ENCODE data around the gene METTL21A. TPM values are rescaled to one million over a fixed set of nuclear protein-coding genes. Genes with fewer than 3 reads are reported as not detected.

Gene METTL21A
- total RNA-seq, 1 donor from 2014 or later: 13.7 TPM

DNA sequence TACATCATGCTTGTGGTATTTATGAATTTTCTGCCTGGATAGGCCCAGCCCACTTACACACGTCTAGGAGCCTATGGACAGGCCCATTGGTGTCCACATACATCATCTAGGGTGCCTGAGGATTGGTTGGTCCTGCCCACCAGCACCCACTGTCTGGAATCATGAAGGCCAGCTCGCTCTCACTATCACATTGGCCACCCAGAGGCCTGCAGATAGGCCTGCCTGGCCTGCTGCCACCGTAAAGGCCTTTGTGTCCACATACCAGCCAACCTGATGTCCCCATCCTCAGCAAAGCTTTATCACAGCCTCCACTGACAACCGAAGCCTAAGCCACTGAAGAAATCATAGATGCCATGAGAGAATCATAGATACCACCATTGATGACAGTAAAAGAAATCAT lies 40.2 kb downstream of the METTL21A start:
- DNase-seq (ENCODE audit: low spot score): no peak
- ATAC-seq: no peak
- intact Hi-C loops (cut with DNase I): no loop called here

DNA sequence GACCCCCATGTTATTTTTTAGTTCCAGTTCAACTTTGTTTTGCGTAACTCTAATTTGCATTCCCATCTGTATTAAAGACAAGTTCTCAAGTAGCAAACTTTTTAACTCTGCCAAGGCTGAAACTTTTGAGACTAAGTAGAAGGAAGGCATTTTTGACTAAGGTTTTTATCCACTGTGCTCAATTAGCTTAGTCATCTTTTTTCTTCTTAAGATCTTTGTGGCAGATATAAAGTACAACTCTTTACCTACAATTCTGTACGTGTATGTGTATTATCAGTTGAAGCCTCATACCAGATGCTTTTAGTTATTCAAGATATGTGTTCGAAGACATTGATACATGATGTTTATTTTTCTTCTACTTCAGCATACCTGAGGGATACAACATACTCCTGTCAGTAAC lies 53.8 kb downstream of the METTL21A start:
- intact Hi-C loops (cut with DNase I): no loop called here
- DNase-seq (ENCODE audit: low spot score): no peak
- ATAC-seq: no peak

DNA sequence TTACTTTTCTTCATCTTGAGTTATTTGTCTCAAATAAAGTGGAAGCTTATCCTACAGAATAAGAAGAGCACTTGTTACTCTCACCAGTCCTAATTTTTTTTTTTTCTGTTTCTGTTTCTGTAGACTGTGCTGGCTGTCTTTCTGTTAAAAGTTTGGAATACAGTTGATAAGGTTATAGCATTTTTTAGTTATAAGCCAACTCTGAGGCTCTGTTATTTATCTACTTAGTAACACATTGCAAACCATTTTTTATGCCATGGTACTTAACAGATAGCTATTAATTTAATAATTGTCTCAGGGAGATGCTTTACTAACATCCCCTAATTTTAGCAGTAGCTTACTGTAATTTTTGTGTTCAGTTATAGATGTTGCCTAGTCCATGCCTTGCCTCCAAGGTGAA lies 57.5 kb downstream of the METTL21A start:
- intact Hi-C loops (cut with DNase I): loop anchor here (5.0 kb wide), 1 partner anchor 35 kb away; no protein-coding TSS in a partner anchor
- ATAC-seq (no peak), DNase-seq (ENCODE audit: low spot score) (no peak)

DNA sequence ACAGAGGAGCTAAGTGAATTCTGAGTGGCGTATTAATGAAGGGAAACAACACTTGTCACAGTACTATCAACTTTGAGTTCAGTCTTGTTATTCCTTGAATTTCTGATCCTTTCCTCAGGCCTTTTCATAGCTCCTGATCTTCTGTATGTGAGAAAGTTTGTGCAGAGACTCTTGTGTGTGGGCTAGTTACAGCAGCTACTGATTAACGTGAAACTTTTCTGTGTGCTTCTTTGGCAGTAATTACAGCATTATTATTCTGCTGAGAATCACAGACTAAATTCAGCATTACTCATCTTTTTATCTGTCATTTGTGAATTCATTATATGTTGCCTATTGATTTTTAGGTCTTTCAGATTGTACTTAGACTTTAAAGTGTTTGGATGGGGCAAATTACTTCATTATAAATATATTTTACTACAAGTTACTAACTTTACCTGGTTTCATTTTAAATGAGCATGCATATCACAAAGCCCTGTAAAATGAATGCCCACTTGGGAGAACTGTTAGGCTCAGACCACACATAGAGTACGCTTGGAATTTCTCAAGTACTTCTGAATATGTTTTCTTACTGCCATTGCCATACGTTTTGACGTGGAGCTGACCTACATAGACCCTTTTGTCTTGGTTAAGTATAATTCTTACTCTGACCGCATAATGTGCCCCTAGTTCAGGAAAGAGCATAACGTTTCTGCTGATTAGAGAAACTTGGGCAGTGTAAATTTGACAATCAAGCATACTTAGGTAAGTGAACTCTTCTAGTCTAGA lies 59.3 kb downstream of the METTL21A start:
- ATAC-seq: no peak
- no peak for DNase-seq (ENCODE audit: low spot score)
- intact Hi-C loops (cut with DNase I): loop anchor here (5.0 kb wide), 1 partner anchor 34 kb away; no protein-coding TSS in a partner anchor

Other genes with a start within 250 kb of the METTL21A start
- gene CREB1, start 95.4 kb downstream of the METTL21A start, total RNA-seq: 83.9 TPM
- gene CCNYL1, start 86.2 kb upstream of the METTL21A start, total RNA-seq: 19.3 TPM
- gene FZD5, start 144.5 kb upstream of the METTL21A start, total RNA-seq: 6.3 TPM